GM15510 (cell line): Measurements from ENCODE around the gene OTX1.

Experiments
- POLR2A ChIP-seq: IDR thresholded peaks from 3 replicates; pipeline ENCODE4 v1.6.1; 2011; ENCODE audit warnings: borderline replicate concordance; ENCODE audit not compliant: insufficient read length; ENCODE audit errors: extremely low read depth

OTX1 gene

DNA sequence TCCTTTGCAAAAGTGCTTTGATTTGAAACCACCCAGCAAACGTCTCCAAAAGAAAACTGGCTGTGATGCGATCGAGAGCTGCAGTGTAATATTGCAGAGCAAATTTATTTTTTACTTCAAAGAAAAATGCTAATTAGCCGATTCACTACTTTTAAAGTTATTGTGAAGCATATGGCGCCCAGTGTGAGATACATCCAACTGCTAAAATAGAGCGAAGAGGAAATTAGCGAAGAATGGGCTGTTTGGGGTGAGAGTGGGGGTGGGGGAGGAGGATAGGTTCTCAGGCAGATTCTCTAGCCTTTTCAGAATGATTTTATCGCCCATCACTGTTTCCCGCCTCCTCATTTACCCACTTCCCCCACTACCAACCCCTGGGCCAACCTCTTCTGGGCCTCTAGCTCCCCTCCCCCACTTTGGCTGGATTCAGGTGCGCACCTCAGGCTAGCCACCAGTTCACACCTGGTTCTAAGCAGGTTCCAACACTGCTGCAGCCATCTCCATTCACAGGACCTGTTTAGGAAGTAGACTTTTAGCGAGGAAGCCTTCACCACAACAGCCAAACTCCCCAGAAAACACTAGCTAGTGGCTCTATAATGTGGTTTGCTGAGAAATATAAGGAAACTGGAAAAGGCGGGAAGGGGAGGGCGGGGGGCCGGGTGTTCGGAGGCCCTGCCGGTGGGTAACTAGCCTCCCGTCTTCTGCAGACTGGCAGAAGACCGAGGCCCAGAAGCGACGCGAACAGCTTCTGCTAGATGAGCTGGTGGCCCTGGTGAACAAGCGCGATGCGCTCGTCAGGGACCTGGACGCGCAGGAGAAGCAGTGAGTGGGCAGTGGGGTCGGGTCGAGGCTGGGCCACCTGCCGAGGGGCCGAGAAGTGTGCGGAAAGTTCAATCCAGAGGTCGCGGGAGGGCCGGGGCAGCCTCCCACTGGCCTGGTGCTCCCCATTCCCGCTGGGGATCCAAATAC is 6.0 kb upstream of the OTX1 start:
- TF ChIP-seq POLR2A: no peak

DNA sequence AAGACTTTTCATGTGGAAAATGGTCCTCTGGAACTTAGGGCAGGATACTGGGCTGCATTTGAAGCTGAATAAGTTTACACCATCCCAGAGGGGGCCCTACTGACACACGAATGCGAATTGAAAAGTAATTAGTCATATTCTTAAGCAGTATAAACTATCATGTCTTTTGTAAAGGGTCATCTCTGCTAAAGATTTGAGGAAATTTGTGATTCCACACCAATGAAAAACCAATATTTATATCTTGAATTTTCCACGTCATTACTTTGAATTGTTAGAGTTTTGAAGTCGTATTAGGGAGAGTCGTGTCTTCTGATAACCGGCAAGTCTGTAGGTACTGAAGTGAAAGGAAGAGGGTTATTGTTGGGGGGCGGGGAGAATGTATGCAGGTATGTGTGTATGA is 4.1 kb upstream of the OTX1 start:
- no peak for TF ChIP-seq POLR2A

DNA sequence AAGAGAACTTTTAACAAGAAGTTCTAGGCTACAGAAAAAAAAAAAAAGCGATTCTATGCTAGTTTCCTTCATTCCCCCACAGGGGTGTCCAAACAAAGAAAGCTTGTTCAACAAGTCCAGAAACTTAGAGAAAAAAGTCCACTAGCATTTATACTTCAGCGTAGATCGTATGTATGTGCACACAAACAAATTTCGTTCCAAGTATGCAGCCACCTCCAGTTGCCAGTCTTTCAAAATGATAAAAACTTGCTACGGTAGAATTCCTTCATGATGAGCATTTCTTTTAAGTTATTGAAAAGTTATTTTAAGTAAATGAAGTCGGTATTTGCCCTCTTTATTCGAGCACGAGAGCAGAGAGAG is 3.7 kb upstream of the OTX1 start:
- no peak for TF ChIP-seq POLR2A

DNA sequence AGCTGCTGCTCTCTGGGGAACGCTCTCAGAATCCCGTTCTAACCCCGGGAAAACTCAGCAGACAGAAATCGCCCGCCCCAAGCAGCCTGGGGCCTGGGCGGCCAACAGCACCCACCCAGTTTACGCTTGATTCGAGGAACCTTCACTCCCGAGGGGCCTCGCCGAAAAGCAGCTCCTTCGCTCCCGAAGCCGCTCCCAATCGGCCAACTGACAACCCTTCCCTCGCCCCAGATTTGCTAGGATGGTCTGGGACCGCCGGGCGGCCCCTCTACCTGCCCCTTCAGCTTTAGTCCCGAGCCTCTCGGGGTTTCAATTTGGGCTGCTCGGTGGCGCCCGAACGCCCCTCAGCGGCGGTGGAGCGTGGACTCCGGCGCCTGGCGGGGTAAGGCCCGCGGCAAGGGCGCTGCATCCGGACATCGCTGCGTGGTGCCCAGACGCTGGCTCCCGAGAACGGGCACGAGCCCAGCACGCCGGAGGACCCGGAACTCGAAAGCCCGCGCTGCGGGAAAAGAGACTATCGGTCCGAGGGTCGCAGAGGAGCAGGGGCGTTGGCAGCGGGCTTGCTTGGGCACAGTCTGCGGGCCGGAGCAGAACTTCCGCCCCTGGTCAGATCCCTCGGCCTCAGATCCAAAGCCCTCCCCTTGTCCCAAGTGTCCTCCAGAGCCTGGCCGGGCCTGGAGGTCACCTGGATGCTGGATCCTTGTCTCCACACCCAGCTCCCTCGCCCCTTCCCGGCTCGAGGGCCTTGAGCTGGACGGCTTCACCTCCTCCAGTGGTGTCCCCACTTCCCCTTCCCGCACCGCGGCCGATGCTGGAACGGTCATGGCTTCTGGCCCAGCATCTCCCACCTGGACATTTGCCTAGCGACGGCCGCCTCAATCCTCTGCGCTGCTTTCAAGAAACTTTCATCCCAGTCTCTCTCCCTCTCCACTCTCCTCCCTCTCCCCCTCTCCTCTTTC is 3.0 kb upstream of the OTX1 start:
- TF ChIP-seq POLR2A: no peak

DNA sequence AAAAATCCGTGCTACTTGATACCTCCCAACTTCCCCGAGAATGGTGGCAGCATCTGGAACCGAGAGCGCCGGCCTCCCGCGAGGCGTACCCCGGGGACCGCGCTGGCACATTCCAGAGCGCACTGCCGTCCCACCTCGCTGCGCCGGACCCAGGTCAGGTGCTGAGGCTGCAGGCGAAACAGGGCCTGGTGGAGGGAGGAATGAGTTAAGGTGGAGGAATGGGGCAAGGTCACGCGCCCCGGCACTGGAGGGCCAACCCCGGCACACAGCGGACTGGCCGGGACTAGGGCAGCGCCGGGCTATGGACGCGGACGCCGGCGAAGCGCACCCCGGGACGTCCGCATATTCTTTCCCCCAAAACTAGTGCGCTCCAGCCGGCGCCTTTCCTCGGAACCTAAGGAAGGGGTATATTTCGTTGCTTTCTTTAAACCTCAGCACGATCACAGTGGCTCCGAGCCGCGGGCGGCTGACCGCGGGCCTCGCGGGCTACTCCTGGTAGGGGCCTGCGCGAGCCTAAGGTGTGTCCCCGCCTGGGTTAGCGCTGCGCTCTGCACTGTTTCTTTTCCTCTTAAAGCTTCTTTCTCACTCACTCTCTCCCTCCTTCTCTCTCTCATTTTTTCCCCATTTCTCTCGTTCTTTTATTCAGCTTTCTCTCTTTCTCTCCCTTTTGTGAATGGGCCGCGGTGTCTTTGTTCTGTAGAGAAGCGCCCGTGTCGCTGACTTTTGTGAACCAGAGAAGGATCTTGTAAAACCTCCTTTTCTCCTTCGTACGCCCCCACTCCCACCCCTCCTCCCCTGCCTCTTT is 2.1 kb upstream of the OTX1 start:
- TF ChIP-seq POLR2A: no peak

DNA sequence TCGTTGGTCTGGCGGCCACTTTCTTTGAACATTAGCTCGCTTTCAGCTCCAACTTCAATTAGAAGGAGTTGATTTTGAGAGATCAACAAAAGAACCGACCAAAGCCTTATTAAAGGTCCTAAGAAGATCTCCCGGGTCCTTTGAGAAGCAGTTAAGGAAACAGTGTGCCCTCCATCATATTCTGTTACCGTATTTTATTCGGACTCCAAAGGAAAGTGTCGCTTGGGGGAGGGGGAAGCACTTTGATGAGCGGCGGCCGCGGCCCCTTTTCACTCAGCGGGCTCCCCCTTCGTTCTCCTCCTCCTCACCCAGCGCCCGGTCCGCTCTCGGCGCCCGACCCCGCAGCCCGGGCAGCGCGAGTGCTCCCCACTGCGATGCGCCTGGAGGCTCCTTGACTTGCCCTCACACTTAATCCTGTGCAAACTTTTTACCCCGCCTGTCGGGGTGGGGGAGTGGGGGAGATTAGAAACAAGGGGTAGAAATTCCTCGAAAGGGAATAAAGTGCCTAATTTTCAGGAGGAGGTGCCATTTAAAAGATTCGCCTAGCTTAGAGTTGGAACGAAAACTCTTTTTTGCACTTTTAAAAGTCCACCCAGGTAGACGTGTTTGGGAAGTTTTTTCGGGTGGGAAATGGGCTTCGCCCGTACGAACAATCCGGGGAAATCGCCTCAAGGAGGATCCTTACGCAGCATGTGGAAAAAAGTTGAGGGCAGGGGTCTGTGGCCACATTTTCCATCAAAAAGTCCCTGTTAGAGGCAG is 1.2 kb upstream of the OTX1 start:
- no peak for TF ChIP-seq POLR2A

DNA sequence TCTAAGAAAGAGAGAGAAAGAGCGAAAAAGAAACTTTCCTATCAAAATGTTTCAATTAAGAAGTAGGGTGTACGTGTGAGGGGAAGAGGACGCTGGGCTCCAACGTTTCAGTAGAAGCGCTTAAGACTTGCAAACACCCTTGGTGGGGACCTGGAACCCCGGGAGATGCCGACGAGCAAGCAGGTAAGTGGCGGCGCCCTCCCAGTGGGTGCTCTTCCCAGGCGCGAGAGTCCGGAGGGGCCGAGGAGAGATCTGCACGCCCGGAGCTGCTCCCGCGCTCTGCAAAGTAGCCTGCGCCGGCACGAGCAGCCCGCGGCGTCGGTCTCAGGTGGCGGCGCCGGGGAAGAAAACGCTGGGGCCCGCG is 678 bp upstream of the OTX1 start:
- no peak for TF ChIP-seq POLR2A

DNA sequence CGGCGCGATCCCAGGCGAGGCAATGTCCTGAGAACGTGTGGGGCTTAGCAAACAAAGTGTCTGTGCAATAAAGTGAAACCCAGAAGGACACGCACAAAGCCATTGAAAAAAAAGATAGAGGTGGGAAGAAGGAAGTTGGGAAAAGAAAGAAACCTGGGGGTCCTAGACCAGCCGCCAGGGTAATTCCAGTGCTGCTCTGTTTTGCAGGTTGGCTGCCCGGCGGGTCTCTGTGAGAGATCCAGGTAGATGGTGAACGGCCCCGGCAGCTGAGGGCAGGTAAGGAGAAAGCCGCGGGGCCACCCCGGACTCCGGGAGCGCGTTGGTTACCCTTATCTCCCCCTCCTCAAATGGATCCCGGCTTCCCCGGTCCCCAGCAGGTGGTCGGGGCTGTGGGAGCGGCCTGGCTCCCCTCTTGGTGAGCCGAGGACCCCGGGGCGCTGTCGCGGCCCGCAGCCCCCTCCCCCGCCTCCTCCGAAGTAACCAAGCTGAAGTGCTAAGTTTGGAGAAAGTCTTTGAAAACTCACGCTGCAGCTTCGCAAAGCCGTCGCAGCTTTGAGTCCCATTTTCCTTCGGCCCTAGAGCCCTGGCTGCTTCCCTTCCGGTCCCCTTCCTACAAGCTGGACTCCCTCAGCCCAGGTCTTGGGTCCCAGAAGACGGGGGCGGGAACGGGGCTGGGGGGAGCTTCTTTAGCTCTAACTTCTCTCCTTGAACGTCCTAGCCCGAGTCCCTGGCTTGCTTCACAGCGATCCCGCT is 588 bp downstream of the OTX1 start:
- TF ChIP-seq POLR2A: no peak

DNA sequence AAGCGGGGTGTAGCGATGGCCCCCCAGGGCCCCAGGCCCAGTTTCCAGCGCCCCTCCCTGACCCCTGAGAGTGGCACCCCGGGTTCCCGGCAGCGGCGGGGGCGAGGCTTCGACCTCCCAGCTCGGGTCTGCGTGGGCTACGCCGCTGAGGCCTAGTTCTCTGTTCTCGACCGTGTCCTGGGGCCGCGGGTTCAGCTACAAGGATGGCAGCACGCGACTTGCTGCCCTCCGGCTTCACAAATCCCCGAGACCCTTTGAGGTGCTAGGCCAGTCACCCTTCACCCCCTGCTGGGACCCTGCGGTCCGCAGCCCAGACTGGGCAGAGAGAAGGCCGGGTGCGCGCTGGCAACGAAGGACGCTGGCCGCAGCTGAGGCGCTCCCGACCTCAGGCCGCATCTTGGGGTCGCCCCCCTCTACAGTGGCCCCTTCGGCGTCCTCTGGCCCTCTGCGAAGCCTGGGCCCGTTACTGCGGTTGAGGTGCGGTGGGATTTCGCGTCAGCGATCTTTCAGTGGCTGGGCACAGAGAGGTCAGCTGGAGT is 1.2 kb downstream of the OTX1 start:
- no peak for TF ChIP-seq POLR2A

DNA sequence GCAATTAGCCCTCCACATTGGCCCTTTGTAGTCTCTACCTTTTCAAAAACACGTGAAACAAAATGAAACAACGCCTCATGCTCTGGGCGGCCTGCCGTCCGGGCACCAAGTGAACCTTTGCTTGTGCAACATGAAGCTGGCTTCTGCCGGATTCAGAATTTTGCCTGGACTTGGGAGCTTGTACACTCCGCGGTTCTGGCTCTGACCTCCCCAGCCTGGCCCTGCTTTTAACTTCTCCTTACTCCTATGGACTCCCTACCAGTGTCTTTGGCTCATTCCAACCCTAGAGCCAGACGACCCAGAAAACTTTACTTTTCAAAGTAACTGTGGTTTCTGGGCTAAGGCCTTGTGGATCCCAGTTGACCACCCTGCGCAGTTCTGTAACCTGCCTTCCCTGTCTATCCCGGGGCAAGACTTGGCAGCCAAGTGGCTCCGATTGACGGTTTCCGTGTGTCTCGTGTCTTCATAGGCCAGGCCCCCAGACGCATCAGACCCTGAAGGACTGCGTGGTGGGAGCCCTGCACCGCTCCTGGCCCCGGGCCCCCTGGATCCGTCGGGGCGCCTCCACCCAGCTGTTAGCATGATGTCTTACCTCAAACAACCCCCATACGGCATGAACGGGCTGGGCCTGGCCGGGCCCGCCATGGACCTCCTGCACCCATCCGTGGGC is 1.9 kb downstream of the OTX1 start:
- no peak for TF ChIP-seq POLR2A

DNA sequence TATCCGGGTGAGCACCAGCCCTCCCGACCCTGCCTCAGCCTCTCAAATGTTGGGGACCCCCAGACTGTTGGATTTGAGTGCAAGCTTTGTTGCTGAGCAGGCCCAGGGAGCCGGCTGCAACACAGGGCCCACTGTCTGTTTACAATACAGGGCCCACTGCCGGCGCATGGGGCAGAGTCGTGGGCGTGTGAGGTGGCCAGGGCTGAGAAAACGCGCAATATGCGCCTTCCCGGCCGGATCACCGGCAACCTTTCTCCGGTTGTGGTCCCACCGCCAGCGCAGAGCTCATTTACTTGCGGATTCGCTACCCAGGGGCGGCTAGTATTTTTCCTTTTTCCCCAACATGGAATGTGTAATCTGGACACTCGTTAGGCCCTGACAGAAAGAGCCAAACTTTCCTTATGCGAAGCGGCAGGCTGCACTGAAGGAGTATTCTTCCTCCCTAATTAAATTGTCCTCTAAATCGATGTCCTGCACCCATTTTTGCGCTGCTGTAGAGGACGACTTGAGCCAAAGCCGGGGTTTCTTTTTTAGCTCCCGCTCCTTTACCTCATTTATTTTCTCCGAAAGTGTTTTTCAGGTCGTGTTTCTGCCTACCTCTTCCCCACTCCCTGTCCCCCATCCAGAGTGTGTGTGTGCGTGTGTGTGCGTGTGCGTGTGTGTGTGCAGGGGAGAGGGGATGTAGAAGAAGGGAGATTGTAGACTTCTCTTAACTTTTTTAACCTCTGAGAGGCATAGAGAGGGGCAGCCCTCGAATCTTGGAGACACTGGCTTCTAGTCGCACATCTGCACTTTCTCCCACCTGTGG is 2.7 kb downstream of the OTX1 start:
- TF ChIP-seq POLR2A: no peak
